SK-N-SH treated with all-trans-retinoic acid at 6 μM for 48 hours (cell line): ENCODE data around the gene ANKRD6.

Source experiments
- ARNTL ChIP-seq: fragments of 450-650 bp; formaldehyde crosslinking; IDR thresholded peaks from 2 replicates; pipeline ENCODE4 v1.5.0; 2020; ENCODE audit warnings: low read depth, mild to moderate bottlenecking, moderate library complexity, borderline replicate concordance
- BACH2 ChIP-seq: fragments of 250-450 bp; sonication (Bioruptor Pico); IDR thresholded peaks from 2 replicates; pipeline ENCODE4 v1.9.0; 2021; ENCODE audit warnings: mild to moderate bottlenecking, borderline replicate concordance
- CREB5 ChIP-seq: fragments of 250-450 bp; sonication (Bioruptor Pico); IDR thresholded peaks from 2 replicates; pipeline ENCODE4 v1.5.1; 2020; ENCODE audit warnings: low read depth, mild to moderate bottlenecking, moderate library complexity
- GLIS3 ChIP-seq: fragments of 250-450 bp; sonication (Bioruptor Pico); IDR thresholded peaks from 2 replicates; pipeline ENCODE4 v1.5.0; 2020; ENCODE audit warnings: mild to moderate bottlenecking, moderate library complexity
- OSR1 ChIP-seq: fragments of 250-450 bp; sonication (Bioruptor Pico); IDR thresholded peaks from 2 replicates; pipeline ENCODE4 v1.8.0; 2022; ENCODE audit warnings: moderate library complexity, mild to moderate bottlenecking, inconsistent platforms
- PATZ1 ChIP-seq: fragments of 250-450 bp; sonication (Bioruptor Pico); IDR thresholded peaks from 2 replicates; pipeline ENCODE4 v1.8.0; 2020; ENCODE audit warnings: mild to moderate bottlenecking, moderate library complexity, borderline replicate concordance
- POU6F1 ChIP-seq: fragments of 250-450 bp; sonication (Bioruptor Pico); IDR thresholded peaks from 2 replicates; pipeline ENCODE4 v1.8.0; 2021; ENCODE audit warnings: low read depth, mild to moderate bottlenecking, moderate library complexity, borderline replicate concordance
- PPARA ChIP-seq: fragments of 250-450 bp; sonication (Bioruptor Pico); IDR thresholded peaks from 2 replicates; pipeline ENCODE4 v1.5.0; 2020; ENCODE audit warnings: mild to moderate bottlenecking, borderline replicate concordance
- TCF4 ChIP-seq: fragments of 250-450 bp; sonication (Bioruptor Pico); IDR thresholded peaks from 2 replicates; pipeline ENCODE4 v1.8.0; 2021; ENCODE audit warnings: mild to moderate bottlenecking, moderate library complexity, borderline replicate concordance
- TSHZ2 ChIP-seq: fragments of 250-450 bp; sonication (Bioruptor Pico); IDR thresholded peaks from 2 replicates; pipeline ENCODE4 v1.5.0; 2020; ENCODE audit warnings: mild to moderate bottlenecking, moderate library complexity
- ZFP3 ChIP-seq: fragments of 250-450 bp; sonication (Bioruptor Pico); IDR thresholded peaks from 2 replicates; pipeline ENCODE4 v1.5.0; 2020; ENCODE audit warnings: mild to moderate bottlenecking, moderate library complexity
- ZFP30 ChIP-seq: fragments of 450-650 bp; formaldehyde crosslinking; IDR thresholded peaks from 2 replicates; pipeline ENCODE4 v1.5.0; 2022; ENCODE audit warnings: mild to moderate bottlenecking, moderate library complexity
- ZNF70 ChIP-seq: fragments of 450-650 bp; formaldehyde crosslinking; IDR thresholded peaks from 2 replicates; pipeline ENCODE4 v1.5.0; 2020; ENCODE audit warnings: mild to moderate bottlenecking, moderate library complexity

GRCh38 chr6:89454300-89454699, 21.3 kb downstream of the ANKRD6 start:
- TF ChIP-seq GLIS3 (CRISPR knock-in tag), result no peak
- TF ChIP-seq ZFP3 (CRISPR knock-in tag), result no peak
- no peak for TF ChIP-seq ZFP30
- no peak for TF ChIP-seq ZNF70 (CRISPR knock-in tag)
- no peak for TF ChIP-seq PATZ1
- TF ChIP-seq ARNTL (CRISPR knock-in tag), result no peak
- no peak for TF ChIP-seq PPARA
- TF ChIP-seq OSR1 (CRISPR knock-in tag), result no peak
- no peak for TF ChIP-seq BACH2 (CRISPR knock-in tag)
- TF ChIP-seq CREB5 (CRISPR knock-in tag), result no peak
- TF ChIP-seq TSHZ2, result no peak
- no peak for TF ChIP-seq POU6F1 (CRISPR knock-in tag)
- TF ChIP-seq TCF4 (CRISPR knock-in tag), result no peak
